ENCODE measurements around the gene NEK7. TPM values are rescaled to one million over a fixed set of nuclear protein-coding genes. Genes with fewer than 3 reads are reported as not detected.

The NEK7 gene
- total RNA-seq, 3 donors from 2014 or later (not counting 1 experiment from before 2014, with no cell fraction given) = 34.1 to 57.5 (median 42.1) TPM

- peaks cover 5 to 15% of the 10 kb centered on the region in 2 donors for H3K4me1 Mint-ChIP-seq
Observed at GRCh38 chr1:198267921-198268320, 111.1 kb downstream of the NEK7 start.

GRCh38 chr1:198268784-198269645, 112.2 kb downstream of the NEK7 start:
- no peaks in the 10 kb centered on the region for H3K9me3 Mint-ChIP-seq
- H3K4me1 Mint-ChIP-seq = peaks cover 7 to 15% of the 10 kb centered on the region in 2 donors
- WGBS (ENCODE audit: insufficient coverage) = 43% methylated on average over 1 of the region's 3 CpGs
- Histone ChIP-seq H3K36me3 (ENCODE audit: control insufficient read depth, insufficient read depth, low read length) (peaks cover 12% of the 10 kb centered on the region), H3K27ac (ENCODE audit: low read length) (no peak overlapping the region), H3K4me1 (ENCODE audit: control insufficient read depth, insufficient read depth, low read length) (no peaks in the 10 kb centered on the region), H3K27me3 (ENCODE audit: control insufficient read depth, insufficient read depth, low read length) (no peaks in the 10 kb centered on the region), H3K9me3 (ENCODE audit: control insufficient read depth, insufficient read depth, low read length) (no peaks in the 10 kb centered on the region), H3K4me3 (ENCODE audit: low read length) (no peak overlapping the region)
- DNase-seq (no peak), ATAC-seq (no peak)
- H3K27ac Mint-ChIP-seq = no peak overlapping the region
- no peaks in the 10 kb centered on the region for H3K27me3 Mint-ChIP-seq (ENCODE audit: low read depth in 2 of 2)
- intact Hi-C loops (cut with micrococcal nuclease) = no loop called here
- no peaks in the 10 kb centered on the region for H3K36me3 Mint-ChIP-seq
- TF ChIP-seq CTCF (IDR thresholded peaks at IDR 0.05) = no peak
- no peak overlapping the region for H3K4me3 Mint-ChIP-seq

More at GRCh38 chr1:198267921-198268320, 111.1 kb downstream of the NEK7 start:
- DNase-seq = no peak
- no peak for ATAC-seq
- no peak overlapping the region for H3K4me3 ChIP-seq (ENCODE audit: low read length)
- intact Hi-C loops (cut with micrococcal nuclease) = no loop called here
- H3K27ac ChIP-seq (ENCODE audit: low read length) = no peak overlapping the region
- H3K27me3 Mint-ChIP-seq (ENCODE audit: low read depth in 2 of 2) = no peaks in the 10 kb centered on the region
- no peaks in the 10 kb centered on the region for H3K27me3 ChIP-seq (ENCODE audit: control insufficient read depth, insufficient read depth, low read length)
- no peaks in the 10 kb centered on the region for H3K9me3 Mint-ChIP-seq
- TF ChIP-seq CTCF (IDR thresholded peaks at IDR 0.05) = no peak
- no peak overlapping the region for H3K4me3 Mint-ChIP-seq
- H3K36me3 ChIP-seq (ENCODE audit: control insufficient read depth, insufficient read depth, low read length) = peaks cover 12% of the 10 kb centered on the region
- H3K4me1 ChIP-seq (ENCODE audit: control insufficient read depth, insufficient read depth, low read length) = no peaks in the 10 kb centered on the region
- no peaks in the 10 kb centered on the region for H3K9me3 ChIP-seq (ENCODE audit: control insufficient read depth, insufficient read depth, low read length)
- WGBS (ENCODE audit: insufficient coverage) = 97% methylated on average over 4 of the region's 4 CpGs
- no peaks in the 10 kb centered on the region for H3K36me3 Mint-ChIP-seq
- no peak overlapping the region for H3K27ac Mint-ChIP-seq

DNA sequence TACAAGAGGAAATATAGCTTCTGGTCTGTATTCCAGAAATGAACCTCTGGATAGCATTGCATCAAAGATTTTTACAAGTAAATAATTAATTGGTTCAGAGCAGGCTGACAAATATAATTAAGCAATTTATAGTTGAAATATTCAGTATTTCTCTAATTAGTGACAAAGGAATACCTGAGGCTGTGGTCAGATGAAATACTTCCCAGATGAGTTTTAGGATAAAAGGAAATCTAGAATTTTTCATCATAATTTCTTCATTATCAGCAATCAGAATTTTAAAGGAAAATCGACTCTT, 112.8 kb downstream of the NEK7 start:
- intact Hi-C loops (cut with micrococcal nuclease) = no loop called here
- peaks cover 8% of the 10 kb centered on the region for H3K36me3 ChIP-seq (ENCODE audit: control insufficient read depth, insufficient read depth, low read length)

More for the DNA sequence above, 112.8 kb downstream of the NEK7 start:
- Mint-ChIP-seq H3K9me3 (no peaks in the 10 kb centered on the region), H3K27me3 (ENCODE audit: low read depth in 2 of 2) (no peaks in the 10 kb centered on the region), H3K36me3 (no peaks in the 10 kb centered on the region), H3K4me1 (peaks cover 11 to 15% of the 10 kb centered on the region in 2 donors), H3K27ac (no peak overlapping the region), H3K4me3 (no peak overlapping the region)
- H3K4me1 ChIP-seq (ENCODE audit: control insufficient read depth, insufficient read depth, low read length) = no peaks in the 10 kb centered on the region
- H3K27ac ChIP-seq (ENCODE audit: low read length) = no peak overlapping the region
- H3K9me3 ChIP-seq (ENCODE audit: control insufficient read depth, insufficient read depth, low read length) = no peaks in the 10 kb centered on the region
- no CpG with 5 or more reads among the region's 1 CpG for WGBS (ENCODE audit: insufficient coverage)
- TF ChIP-seq CTCF (IDR thresholded peaks at IDR 0.05) = no peak
- no peak for DNase-seq
- no peak for ATAC-seq
- no peaks in the 10 kb centered on the region for H3K27me3 ChIP-seq (ENCODE audit: control insufficient read depth, insufficient read depth, low read length)
- no peak overlapping the region for H3K4me3 ChIP-seq (ENCODE audit: low read length)

Measured in natural killer cell (primary cell).